HEK293 (cell line): ENCODE measurements around the gene KIFC1.

ENCODE experiments used
- KLF8 ChIP-seq: fragments of 450-650 bp; formaldehyde crosslinking; IDR thresholded peaks from 2 replicates; pipeline ENCODE4 v1.5.1; 2016; ENCODE audit warnings: missing biosample characterization, missing genetic modification characterization
- PRDM10 ChIP-seq: fragments of 450-650 bp; formaldehyde crosslinking; IDR thresholded peaks from 2 replicates; pipeline ENCODE4 v1.5.1; 2016; ENCODE audit warnings: missing biosample characterization, missing genetic modification characterization
- PRDM4 ChIP-seq: fragments of 450-650 bp; formaldehyde crosslinking; IDR thresholded peaks from 2 replicates; pipeline ENCODE4 v1.5.1; 2017; ENCODE audit warnings: missing biosample characterization, missing genetic modification characterization
- REST ChIP-seq: fragments of 450-650 bp; formaldehyde crosslinking; IDR thresholded peaks from 2 replicates; pipeline ENCODE4 v1.5.1; 2016; ENCODE audit warnings: missing biosample characterization, missing genetic modification characterization
- YY1 ChIP-seq: fragments of 450-650 bp; formaldehyde crosslinking; IDR thresholded peaks from 2 replicates; pipeline ENCODE4 v1.5.1; 2018; ENCODE audit warnings: missing biosample characterization, missing genetic modification characterization
- YY2 ChIP-seq: fragments of 450-650 bp; formaldehyde crosslinking; IDR thresholded peaks from 2 replicates; pipeline ENCODE4 v1.5.1; 2016; ENCODE audit warnings: missing biosample characterization, missing genetic modification characterization
- ZBTB17 ChIP-seq: fragments of 450-650 bp; formaldehyde crosslinking; IDR thresholded peaks from 2 replicates; pipeline ENCODE4 v1.5.1; 2016; ENCODE audit warnings: missing biosample characterization, missing genetic modification characterization
- ZNF518A ChIP-seq: fragments of 450-650 bp; formaldehyde crosslinking; conservative IDR thresholded peaks from 2 replicates; pipeline ENCODE4 v1.5.1; 2016; ENCODE audit warnings: low read depth, missing biosample characterization, missing genetic modification characterization
- ZNF670 ChIP-seq: fragments of 450-650 bp; formaldehyde crosslinking; IDR thresholded peaks from 2 replicates; pipeline ENCODE4 v1.5.1; 2016; ENCODE audit warnings: missing biosample characterization, missing genetic modification characterization, low read depth
- ZNF701 ChIP-seq: fragments of 450-650 bp; formaldehyde crosslinking; IDR thresholded peaks from 2 replicates; pipeline ENCODE4 v1.5.1; 2016; ENCODE audit warnings: missing biosample characterization, missing genetic modification characterization
- TF ChIP-seq, protein P1 (sequence below): fragments of 450-650 bp; formaldehyde crosslinking; IDR thresholded peaks from 2 replicates; pipeline ENCODE4 v1.5.1; 2016; ENCODE audit warnings: missing biosample characterization, missing genetic modification characterization

KIFC1 gene

GRCh38 chr6:33420491-33421343 lies 29.1 kb downstream of the KIFC1 start (continued):
- TF ChIP-seq ZNF518A, result peak; percentile 31; the same call in 1 of the 2 replicates
- peak; percentile 73 for TF ChIP-seq KLF8 (tag by site-specific recombination)
- TF ChIP-seq REST, result peak; percentile 55; the same call in 1 of the 2 replicates
- no peak for TF ChIP-seq PRDM4 (tag by site-specific recombination)
- TF ChIP-seq ZNF701, result 0 out of 2 replicates have a peak, but pooled peaks have one; percentile 50
- TF ChIP-seq, protein P1, sequence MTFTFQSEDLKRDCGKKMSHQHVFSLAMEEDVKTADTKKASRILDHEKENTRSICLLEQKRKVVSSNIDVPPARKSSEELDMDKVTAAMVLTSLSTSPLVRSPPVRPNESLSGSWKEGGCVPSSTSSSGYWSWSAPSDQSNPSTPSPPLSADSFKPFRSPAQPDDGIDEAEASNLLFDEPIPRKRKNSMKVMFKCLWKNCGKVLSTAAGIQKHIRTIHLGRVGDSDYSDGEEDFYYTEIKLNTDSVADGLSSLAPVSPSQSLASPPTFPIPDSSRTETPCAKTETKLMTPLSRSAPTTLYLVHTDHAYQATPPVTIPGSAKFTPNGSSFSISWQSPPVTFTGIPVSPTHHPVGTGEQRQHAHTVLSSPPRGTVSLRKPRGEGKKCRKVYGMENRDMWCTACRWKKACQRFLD (tag by site-specific recombination), result no peak
- no peak for TF ChIP-seq YY2 (tag by site-specific recombination)
- 0 out of 2 replicates have a peak, but pooled peaks have one; percentile 24 for TF ChIP-seq YY1 (tag by site-specific recombination)
- TF ChIP-seq ZNF670 (tag by site-specific recombination), result no peak
- peak; percentile 30 for TF ChIP-seq PRDM10 (tag by site-specific recombination)
- 0 out of 2 replicates have a peak, but pooled peaks have one; percentile 14 for TF ChIP-seq ZBTB17 (tag by site-specific recombination)
- TF ChIP-seq, all 188 proteins: peak for 17
